HUDEP-2 (cell line): ENCODE measurements around the gene ZYX.
"Not testable (repeated sequence)": the region's sequence is repeated elsewhere in the genome, so short reads cannot be mapped to it uniquely, and the experiment has no call there.

Experiments
- DNase-seq, 76 experiments: peaks; one replicate each; lab custom pipeline; 2025; ENCODE audit not compliant: unreplicated experiment in 76 of 76; lab: John Stamatoyannopoulos, UW

Gene ZYX

DNA sequence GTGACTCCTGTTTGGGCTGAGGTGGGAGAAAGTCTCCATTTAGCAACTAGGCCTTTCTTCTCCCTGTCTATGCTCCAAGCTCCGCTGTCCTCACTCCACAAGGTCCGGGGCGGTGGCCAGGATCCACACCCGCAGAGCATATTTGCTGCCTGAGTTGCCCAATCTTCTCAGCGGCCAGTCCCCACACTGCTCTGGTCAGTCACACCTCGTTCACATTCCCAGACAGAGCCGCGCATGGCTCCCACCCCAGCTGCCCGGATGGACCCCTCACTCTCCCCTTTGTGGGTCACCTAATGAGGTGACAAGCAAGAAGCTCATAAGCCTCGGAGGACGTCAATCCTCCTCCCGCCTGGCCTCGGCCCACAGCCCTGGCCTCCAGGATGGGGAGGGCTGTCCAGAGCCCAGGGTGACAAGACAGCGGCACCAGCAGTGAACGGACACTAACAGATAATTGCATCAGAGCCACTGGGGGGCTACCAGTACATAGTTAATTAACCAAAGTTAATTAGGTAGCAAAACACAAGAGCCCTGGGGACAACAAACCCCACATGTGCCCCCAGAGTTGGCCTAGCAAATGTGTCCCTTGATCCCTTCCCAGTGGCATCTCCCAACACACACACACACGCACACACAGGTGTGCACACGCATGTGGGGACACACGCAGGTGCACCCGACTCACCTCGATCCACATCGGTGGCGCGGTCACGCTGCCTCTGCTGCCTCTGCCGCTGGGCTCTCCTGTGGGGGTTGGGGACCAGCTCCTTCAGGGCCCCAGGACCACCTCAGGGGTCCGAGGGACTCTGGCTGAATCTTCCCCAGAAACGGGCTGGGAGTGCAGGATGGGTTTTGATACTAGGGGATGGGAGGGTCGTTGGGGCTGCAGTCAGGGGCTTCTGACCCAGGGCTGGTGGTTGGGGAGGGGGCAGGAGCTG is 15.7 kb downstream of the ZYX start:
- no peak for DNase-seq

DNA sequence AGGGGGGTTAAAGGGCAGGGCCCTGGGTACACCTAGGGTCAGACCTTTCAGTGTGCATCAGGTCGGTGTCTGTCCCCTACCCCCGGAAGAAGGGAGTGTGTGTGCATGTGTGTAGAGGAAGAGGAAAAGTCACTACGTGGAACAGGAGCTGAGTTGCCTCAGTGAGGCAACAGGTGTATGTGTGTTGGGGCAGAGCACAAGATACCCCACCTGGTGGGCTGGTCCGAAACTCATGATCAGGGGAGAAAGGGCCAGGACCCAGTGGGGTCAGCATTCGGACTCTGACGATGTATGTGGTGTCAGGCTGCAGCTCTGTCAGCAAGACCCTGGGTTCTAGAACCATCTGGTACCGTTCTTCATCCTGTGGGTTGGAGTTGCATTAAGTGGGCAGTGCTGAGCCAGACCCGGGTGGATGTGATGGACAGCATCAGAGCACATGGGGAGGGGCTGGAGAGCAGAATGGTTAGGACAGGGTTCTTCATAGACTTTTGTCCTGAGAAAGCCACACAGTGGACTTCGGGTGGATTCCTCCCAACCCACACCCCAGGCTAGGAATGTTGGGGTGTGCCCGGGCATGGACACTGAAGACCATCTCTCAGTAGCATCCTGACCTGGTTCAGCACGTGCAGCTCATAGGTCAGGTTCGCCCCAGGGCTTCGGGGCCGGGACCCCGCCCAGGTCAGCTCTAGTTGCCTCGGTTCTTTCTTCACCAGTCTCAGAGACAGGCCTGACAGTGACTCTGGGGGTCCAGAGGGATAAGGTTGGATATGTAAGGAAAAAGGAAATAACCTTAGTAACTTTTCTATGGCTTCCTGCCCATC is 16.8 kb downstream of the ZYX start:
- DNase-seq, result no peak

DNA sequence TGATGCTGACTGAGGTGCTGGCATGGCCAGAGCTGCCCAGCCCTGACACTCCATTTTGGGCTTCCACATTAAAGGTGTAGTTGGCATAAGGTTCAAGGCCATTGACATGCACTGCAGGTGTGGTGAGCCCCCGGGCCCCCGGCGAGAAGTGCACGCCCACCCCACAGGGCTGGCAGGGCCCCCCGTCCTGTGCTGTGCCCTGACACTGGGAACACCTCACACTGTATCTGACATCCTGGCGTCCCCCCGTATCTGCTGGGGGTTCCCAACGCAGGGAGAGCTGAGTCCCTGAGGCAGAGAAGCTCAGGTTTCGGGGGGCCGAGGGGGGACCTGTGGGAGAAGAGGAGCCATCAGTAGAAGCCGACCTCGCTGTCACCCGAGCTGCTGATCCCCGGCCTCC is 17.5 kb downstream of the ZYX start:
- no peak for DNase-seq

DNA sequence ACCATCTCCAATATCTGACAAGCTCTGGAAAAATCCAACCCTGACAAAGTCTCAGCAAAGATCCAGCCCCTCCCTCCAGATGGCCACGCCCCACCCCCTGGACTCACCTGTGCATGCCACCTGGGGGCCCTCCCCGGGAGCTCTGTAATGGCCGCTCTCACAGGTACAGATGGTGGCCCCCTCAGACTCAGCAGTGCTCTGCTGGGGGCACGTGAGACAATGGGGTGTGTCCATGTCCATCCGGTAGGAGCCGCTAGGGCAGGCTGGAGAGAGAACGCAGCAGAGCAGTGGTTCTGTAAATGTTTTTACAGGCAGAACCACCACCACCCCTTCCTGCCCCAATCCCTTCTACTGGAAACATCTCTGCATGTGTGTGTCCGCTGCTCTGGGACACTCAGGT is 18.0 kb downstream of the ZYX start:
- no peak for DNase-seq

DNA sequence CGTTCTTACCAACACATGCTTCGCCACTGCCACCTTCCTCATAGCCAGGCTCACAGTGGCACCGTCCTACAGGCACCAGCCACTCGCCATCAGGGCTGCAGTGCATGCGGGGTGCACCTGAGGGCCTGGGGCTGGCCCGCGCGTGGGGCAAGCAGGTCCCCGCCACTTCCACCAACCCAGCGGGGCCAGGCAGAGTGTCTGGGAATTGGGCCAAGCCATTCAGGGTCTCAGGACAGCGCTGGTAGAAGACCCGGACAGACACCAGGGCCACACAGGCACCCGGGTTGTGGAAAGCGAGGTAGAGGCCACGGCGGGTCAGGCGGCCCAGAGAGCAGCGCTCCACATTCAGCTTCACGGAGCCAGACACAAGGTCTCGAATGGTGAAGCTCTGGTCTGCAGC is 18.5 kb downstream of the ZYX start:
- DNase-seq, result no peak

DNA sequence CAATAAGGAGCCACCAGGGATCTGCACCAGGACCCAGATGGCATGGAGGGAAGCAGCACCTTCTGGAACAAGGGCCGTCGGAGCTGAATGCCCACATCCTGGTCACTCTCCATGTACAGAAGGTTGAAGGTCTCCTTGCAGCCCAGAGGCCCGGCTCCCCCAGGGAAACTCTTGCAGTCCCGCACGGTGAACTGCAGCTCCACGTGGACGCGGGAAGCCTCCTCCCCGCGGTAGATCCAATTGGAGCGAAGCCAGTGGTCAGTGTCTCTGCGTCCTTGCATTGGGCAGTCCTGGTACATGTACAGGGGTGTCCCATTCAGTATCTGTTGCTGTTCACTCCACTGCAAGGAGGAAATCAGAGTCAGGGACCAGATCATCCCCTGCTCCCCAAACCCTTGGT is 20.1 kb downstream of the ZYX start:
- no peak for DNase-seq

DNA sequence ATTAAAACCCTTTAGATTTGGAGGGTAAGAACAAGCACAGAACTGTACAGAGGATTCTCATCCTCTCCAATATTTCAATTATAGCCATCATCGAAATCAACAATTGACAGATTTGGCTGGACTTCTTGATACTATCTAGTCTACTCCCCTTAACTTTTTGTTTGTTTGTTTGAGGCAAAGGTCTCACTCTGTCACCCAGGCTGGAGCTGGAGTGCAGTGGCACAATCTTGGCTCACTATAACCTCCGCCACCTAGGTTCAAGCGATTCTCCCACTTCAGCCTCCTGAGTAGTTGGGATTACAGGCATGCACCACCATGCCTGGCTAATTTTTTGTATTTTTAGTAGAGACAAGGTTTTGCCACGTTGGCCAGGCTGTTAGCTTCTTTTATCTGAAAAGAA is 21.1 kb downstream of the ZYX start:
- DNase-seq, result not testable (repeated sequence)

DNA sequence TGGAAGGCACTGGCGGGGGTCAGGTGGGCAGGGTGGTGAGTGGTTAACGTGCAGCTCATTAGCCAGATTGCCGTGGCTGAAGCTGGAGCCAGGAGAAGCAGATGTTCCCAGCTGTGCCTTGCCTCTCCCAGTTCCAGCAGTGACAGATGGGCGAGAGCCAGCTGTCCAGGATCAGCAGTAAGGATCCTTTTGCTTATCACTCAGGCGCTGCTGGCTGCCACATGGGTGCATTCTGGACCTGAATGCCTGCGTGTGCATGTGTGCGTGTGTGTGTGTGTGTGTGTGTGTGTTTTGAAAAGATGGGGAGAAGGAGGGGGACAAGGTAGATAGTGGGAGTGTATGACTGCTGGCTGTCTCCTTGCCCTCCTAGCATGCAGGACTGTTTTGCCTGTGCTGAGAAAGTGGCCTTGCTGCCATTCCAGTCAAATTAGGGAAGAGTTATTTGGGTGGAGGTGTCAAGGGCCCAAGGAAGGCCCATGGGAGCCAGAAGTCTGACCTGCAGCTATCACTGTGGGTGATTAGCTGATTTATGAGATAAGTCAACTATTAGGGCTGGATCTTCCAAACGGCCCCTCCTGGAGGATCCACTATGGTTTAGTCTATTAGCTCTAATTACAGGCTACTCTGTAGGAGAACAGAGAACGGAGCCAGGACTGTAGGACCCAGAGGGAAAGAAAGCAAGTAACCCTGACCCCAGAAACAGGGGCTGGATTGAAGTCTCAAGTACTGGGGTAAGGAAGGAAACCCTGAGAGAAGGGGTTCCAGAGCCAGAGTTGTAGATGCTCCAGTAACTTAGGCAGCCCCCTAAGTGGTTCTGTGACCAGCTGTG is 24.2 kb downstream of the ZYX start:
- DNase-seq, result no peak

DNA sequence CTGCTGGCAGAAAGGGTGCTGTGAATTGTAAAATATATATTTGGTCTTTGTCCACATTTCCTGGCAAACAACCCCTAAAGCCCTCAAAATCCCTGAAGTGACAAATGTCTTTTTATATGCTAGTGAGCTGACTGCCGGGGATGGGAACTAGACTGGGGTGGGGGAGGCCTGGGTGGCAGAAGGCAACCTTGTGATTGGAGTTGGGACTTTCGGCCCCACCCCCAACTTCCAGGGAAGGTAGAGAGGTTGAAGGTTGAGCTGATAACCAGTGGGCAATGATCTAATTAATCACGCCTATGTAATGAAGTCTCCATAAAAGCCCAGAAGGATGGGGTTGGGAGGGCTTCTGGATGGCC is 24.8 kb downstream of the ZYX start:
- DNase-seq, result no peak

DNA sequence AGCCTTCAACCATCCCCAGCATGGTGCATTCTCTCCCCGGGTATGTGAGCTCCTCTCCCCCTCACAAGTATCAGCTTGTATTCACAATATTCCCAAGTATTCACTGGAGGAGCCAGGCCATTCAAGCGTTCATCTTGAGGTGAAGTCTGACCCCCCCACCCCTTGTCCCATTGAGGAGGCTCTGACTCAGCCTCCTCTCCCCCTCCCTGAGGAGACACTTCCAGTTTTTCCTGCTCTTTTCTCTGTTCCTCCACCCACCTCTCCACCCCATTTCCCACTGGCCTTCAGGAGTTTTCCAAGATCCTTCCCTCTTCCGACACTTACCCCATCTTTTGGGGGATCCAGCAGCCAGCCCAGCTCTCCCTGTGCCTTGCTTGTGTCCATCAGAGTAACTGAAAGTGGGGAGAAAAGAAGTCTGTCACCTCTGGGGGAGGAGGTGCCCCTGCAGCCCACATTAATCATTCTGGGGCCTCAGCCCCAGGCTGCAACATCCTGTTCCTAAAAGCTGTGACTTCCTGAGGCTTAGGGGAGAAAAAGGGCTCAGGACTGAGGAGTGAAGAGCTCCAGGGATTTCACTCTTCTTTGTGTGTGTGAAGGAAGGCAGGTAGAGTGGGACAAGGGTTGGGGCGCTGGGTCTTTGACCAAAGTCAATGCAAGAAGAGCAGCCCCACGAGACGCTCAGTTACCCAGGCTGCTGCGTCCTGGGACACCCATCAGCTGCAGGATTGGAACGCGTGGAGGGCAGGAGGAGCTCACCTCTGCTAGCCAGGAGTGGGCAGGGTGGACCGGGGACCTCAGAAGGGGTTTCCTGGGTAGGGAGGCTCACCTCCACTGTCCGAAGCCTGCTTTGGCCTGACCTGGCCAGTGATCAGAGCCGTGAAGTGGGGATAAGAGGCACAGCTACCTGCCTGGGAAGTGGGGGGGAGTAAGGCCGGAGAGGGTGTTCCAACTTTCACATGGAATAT is 26.4 kb downstream of the ZYX start:
- no peak for DNase-seq

DNA sequence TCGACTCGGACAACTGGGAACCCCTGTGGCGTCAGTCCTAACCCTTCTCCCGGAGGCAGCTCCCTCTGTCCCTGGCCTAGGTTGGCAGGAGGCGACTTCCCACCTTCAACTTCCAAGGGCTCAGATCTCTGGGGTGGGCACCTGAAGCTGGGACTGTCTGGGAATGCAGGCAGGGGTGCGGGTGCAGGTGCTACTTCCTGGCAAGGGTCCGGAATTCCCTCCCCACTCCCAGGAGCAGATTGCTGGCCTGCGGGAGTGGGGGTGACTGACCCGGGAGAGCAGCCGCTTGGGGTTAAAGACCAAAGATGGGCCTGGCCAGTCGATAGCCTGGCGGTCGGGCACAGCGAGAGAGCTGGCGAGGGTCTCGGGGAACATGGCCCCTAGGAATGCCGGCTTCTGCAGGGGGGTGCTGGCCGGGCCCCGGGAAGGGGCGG is 27.1 kb downstream of the ZYX start:
- no peak for DNase-seq

DNA sequence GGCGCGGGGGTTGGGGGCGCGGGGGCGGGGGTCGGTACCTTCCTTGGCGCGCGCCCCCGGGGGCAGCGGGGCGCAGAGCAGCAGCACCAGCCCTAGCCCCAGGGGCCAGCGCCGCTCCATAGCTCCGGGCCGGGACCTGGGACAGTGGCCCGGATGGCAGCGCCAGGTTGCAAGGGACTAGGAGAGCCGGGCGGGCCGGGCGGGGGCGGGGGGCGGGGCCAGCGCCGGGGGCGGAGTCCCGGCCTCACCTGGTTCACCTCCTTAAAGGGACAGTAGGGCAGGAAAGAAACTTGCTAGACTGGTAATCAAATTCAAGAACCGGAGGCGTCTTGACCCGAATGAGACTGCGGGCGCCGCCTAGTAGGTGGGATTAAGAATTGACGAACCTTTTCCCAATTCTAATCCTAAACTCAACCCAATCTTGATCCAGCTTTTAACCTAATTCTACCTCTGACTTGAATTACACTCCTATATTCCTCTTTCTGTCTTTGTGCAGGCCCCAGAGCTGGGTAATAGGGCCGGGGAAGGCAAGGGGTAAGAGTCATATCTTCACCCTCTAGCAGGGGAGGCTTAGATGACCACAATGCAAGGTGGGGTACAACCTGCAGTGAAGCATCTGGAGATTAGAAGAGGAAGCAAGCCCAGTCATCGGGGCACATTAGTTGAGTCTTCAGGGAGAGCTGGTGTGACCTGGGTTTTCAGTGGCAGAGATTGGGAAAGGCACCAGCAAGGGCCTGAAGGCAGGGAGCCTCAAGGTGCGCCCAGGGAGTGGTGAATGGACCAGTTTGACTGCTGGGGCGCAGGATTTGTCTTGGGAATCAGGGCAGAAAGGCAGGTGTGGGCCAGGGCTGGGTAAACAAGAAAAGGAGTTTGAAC is 27.8 kb downstream of the ZYX start, which contains the start of gene EPHA1:
EPHA1 (minus strand) TSS at position 171 of the 876 bp plus-strand sequence; CDS start at position 120, 51 bp downstream.
- DNase-seq, result peak in 1 of 76 experiments; percentile 11

DNA sequence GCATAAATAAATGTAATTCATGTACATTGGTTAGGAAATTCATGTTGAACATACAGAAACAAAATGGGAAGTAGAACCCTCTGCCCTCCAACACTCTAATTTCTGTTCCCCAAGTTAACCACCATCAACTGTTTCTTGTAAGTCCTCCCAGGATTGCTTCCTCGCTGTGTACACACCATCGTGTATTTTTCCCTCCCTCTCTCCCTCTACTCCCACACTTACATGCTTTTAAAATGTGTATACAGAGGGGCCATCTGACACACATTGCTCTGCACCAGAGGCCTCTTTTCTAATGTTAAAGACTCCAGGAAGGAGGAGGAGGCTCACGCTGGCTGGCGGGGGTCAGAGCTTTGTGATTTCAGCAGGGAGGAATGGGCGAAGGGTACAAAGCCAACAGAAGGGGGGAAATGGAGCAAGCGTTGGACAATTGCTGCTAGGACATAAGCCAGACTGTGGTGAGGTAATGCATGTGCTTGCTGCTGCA is 29.4 kb downstream of the ZYX start:
- DNase-seq, result no peak

DNA sequence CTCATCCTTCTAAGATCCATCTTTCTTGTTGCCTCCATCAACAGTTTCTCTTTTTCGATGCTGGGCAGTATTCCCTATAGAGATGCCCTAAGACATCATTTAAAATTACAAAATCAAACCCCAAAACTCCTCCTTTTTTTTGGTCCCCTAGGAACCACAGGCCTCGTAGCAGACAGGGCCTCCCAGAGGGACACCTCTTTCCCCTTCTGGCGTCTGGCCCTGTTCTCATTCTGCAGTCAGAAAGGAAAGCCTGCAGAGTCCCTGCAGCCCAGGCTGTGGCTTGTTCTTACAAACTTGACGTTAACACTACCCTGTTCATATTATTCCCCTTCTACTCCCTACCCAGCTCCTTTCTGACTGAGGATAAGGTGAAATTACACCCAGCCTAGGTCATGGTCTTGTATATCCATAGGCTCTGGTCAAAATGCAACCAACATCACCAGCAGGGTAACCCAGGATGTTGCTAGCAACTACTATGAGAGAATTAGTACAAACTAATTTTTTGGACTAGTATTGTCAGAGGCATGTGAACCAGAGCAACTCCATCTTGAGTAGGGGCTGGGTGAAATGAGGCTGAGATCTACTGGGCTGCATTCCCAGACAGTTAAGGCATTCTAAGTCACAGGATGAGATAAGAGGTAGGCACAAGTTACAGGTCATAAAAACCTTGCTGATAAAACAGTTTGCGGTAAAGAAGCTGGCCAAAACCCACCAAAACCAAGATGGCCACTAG is 31.0 kb downstream of the ZYX start:
- DNase-seq, result no peak

DNA sequence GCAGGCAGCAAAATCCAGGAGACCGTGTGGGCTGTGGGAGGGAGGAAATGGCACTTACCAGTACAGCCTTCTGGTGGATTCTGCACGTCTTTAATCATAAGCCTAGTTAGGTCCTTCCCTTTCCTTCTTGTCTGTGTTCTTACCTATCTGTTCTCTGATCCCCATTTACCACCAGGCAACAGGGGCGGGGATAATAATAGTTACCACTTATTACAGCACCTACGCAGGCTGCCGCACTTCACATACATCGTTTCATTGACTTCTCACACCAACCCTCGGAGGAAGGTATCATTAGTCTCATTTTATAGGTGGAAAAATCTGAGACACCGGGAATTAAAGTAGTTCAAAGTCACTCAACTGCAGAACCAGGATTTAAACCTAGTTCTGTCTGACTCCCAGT is 32.0 kb downstream of the ZYX start:
- DNase-seq, result no peak

DNA sequence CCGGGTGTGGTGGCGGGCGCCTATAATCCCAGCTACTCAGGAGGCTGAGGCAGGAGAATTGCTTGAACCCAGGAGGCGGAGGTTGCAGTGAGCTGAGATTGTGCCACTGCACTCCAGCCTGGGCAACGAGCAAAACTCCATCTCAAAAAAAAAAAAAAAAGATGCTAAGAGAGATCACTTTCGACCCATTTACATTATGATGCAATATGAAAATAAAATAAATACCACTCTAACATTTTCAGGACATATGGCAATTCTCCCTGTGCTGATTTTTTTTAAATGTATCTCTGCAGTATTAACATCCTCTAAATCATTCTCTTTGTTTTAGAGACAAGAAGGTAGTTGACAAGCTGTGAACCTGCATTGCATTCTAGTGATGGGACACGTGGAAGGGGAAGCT is 34.1 kb downstream of the ZYX start:
- not testable (repeated sequence) for DNase-seq

DNA sequence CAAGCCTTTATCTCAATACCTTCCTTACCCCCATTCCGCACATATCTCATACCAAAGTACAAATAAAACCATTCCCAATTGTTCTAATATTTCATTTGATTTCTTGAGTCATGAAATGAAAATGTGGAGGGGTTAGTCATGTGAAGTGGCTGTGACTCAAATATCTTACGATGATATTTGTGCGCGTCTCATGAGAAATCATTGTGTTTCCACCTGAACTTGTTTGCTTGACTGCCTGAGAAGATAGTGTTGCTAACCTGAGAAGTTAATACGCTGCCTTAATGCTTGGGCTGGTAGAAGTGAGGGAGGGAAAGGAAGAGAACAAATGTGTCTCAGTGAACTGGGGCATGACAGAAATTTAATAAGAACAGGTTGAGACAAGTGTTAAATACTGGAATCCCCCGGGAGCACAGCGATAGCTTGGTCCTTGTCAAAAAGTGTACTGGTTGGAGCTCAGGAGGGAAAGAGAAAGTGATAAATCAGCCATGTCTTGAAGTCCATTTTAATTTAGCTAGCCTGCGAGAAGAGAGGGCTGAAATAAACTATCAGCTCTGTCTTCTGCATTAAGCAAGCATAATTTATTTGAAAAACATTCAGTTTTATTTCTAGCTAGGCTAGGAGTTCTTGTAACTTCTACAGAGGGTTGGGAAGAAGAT is 34.7 kb downstream of the ZYX start:
- DNase-seq, result no peak
